GM12892 (cell line): ENCODE measurements around the gene WIPF2.
A peak's percentile ranks its signal among the peaks of the same experiment; 100 is the strongest.

ENCODE experiments used
- DNase-seq: peaks from one replicate; pipeline ENCODE4 v3.0.0; 2011; ENCODE audit not compliant: insufficient read length
- FAIRE-seq: peaks from 2 replicates; lab custom pipeline; 2011; peaks lifted over from hg19 to GRCh38; lab: Jason Lieb, UNC
- POLR2A ChIP-seq: IDR thresholded peaks from 2 replicates; pipeline ENCODE4 v1.6.1; 2011; ENCODE audit warnings: low read depth, low read length, control low read depth
- POLR2AphosphoS5 ChIP-seq: IDR thresholded peaks from 2 replicates; pipeline ENCODE4 v1.6.1; 2011; ENCODE audit warnings: low read depth, low read length, control low read depth
- TAF1 ChIP-seq: IDR thresholded peaks from 2 replicates; pipeline ENCODE4 v1.6.1; 2011; ENCODE audit warnings: low read depth, mild to moderate bottlenecking, control low read depth, low read length, borderline replicate concordance

The WIPF2 gene

DNA sequence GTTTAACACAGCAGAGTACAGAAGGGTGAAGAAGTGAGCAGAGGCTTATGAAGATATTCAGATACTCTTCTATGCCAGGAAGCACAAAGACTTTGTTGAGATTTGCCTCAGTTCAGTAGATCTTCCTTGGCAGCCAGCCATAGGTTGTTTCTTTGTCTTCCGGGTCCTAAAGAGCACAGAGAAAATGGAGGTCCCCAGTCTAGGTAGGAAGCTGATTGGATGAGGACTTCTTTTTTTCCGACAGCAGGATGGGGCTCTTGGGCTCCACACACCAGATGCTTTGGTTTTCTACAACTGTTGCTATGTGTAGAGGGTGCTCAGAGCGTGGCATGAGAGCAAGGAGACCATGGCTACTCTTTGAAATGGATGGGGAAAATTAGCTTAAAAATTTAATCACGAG lies 60.3 kb downstream of the WIPF2 start:
- DNase-seq = no peak
- FAIRE-seq = no peak
- no peak for TF ChIP-seq TAF1
- no peak for TF ChIP-seq POLR2A
- TF ChIP-seq POLR2AphosphoS5 = no peak

DNA sequence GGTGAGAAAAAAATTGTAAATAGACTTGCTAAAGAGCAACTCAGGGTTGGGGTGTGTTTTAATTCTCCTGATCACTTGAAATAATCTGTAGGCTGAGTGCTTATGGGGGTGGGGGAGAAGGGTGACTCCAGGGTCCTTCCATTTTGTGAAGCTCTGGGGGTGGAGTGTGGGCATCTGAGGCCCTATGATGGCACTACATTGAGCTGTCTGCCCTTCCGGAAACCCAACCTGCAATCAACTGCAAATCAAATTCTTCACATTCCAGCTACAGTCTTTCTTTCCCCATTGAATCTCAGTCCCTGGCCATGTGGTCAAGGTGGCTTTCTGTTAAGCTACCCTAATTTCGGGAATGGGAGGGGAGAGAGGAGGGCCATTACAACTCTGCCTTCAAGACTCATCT lies 62.6 kb downstream of the WIPF2 start:
- FAIRE-seq (no peak), DNase-seq (no peak)
- TF ChIP-seq TAF1 (no peak), POLR2AphosphoS5 (no peak), POLR2A (no peak)

DNA sequence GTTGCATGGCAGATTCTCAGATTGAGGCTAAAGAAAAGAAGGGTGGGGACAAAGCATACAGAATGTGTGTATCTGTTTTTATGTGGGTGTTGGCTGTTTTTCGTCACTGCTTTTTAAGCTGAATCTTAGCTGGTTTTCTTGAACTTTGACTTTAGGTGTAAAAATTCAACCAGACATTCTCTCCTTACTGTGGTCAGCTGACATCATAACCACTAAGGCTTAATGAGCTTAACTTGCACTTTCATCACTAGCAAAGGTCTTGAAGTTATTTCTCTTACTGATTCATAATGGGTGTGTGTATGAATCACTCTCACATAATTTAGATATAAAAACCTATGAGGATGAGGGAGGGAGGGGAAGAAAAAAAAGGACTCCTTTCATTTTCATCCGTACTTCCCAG lies 64.6 kb downstream of the WIPF2 start:
- FAIRE-seq = no peak
- TF ChIP-seq TAF1 (no peak), POLR2AphosphoS5 (no peak), POLR2A (no peak)
- DNase-seq = no peak

DNA sequence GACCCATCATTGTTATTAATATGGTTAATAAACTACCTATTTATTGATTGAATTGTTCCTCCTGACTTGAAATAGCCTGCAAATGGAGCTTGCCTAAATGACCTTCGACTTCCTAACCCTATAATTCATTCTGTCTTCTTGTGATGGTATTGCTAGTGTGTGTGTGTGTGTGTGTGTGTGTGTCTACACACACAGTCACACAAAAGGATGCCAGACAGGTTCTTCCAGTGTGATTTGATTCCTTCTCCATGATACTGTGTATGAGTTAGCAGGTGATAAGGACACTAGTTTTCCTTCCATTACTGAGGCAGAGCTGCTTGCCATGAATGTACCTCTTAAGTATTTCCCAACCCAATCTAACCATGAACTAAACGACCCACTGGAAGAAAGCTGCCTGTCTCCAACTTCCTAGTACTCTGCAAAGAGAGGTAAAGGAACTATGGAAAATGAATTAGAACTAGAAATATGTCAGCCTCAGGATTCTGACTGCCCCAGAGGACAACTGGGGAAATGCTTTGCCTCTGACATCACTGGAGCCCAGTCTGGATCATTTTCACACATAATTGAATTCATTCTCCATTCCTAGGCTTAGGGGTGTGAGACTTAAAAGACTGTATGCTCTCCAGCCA lies 65.1 kb downstream of the WIPF2 start:
- FAIRE-seq = no peak
- no peak for DNase-seq
- TF ChIP-seq POLR2AphosphoS5 (no peak), TAF1 (no peak), POLR2A (no peak)

DNA sequence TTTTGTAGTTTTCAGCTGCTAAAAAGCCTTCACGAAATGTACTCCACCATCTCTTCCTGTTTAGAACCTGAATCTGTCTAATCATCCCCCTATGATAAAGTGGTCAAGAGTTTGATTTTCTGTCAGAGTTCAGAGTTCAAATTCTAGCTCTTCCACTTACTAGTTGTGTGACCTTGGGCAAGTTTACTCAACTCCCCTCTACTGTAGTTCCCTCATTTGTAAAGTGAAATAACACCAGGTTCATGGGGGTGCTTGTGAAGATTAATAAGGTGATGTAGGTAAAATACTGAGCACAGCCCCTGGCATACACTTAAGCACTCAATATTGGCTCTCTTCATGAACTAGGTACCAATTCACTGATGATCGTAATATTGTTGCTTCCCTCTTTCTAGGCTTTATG lies 67.4 kb downstream of the WIPF2 start:
- FAIRE-seq (no peak), DNase-seq (no peak)
- TF ChIP-seq POLR2AphosphoS5 (no peak), TAF1 (no peak), POLR2A (no peak)

DNA sequence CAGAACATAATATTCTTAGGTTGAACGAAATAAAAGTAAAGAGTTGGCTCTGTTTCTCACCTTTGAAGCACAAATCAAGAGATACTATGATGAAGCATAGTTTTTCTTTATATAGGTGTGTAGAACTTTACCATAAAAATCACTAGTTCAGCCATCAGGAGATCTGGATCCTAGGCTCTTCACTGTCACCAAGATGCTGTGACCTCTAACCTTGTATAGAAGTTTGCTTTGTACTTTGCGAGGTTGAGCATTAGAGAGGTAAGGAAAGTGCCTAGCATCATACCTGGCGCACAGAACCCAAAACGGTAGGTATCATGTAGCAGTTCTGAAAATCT lies 68.0 kb downstream of the WIPF2 start:
- FAIRE-seq = no peak
- no peak for TF ChIP-seq POLR2A
- TF ChIP-seq TAF1 = no peak
- TF ChIP-seq POLR2AphosphoS5 = no peak
- DNase-seq = no peak

DNA sequence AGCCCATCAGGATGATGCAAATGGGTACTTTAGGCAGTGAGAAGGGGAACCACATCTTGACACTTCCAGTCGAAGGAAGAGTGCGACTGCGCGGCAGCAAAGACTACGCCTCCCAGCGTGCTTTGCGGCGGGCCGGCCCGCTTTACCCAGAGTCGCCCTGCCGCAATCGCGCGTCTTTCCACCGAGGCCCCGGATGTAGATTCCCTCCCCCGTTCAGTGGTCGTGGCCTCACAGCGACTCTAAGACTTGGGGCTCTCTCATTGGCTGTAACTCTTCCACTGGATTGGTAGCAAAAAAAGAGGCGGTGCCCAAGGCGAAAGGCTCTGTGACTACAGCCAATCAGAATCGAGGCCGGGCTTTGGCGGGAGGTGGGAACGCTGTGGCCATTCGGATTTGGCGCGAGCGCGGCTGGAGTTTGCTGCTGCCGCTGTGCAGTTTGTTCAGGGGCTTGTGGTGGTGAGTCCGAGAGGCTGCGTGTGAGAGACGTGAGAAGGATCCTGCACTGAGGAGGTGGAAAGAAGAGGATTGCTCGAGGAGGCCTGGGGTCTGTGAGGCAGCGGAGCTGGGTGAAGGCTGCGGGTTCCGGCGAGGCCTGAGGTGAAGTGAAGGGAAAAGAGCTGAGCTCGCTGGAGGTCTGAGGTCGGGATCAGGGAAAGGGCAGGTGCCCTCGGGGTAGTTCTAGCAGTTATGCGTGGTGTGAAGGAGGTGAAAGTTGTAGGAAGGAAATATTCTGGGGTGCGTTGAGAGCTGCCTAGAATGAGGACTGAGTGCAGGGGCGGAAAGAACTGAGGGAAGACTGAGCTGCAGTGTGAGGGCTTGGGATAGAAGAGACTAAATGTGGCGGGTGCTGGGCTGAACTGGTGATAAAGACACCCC lies 68.6 kb downstream of the WIPF2 start, which contains the start of gene CDC6:
Gene CDC6 (plus strand): TSS at position 386 of the 876 bp plus-strand sequence. CDS start 1,542 bp downstream, outside the sequence.
- peak; percentile 87 for DNase-seq
- peak; percentile 88 for FAIRE-seq

DNA sequence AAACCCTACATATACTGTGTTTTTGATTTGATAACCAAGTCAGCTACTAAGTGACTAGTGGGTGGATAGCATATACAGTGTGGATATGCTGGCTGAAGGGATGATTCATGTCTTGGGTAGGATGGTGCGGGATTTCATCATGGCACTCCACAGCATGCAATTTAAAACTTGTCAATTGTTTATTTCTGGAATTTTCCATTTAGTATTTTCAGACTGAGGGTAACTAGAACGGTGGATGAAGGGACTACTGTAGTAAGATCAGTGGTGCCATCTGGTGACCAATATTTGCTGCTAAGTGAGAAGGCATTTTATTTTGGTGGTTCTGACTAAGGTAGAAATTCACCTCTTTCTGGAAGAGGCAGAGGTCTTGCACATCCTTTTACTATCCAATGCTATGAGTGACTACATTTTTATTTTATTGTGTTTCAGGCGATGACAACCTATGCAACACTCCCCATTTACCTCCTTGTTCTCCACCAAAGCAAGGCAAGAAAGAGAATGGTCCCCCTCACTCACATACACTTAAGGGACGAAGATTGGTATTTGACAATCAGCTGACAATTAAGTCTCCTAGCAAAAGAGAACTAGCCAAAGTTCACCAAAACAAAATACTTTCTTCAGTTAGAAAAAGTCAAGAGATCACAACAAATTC lies 71.7 kb downstream of the WIPF2 start:
- FAIRE-seq (no peak), DNase-seq (no peak)
- TF ChIP-seq TAF1 (no peak), POLR2AphosphoS5 (no peak), POLR2A (no peak)

More for the DNA sequence above, 68.6 kb downstream of the WIPF2 start, which contains the start of gene CDC6:
- TF ChIP-seq TAF1 (peak; percentile 85; the same call in 1 of the 2 replicates), POLR2A (peak; percentile 86; the same call in 1 of the 2 replicates), POLR2AphosphoS5 (peak; percentile 88)

DNA sequence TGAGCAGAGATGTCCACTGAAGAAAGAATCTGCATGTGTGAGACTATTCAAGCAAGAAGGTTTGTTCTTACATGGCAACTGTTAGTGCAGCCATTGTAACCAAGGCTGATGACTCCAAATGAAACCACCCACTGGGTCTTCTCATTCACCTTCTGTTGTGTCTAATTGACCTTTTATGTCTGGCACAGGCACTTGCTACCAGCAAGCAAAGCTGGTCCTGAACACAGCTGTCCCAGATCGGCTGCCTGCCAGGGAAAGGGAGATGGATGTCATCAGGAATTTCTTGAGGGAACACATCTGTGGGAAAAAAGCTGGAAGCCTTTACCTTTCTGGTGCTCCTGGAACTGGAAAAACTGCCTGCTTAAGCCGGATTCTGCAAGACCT lies 72.2 kb downstream of the WIPF2 start:
- DNase-seq (no peak), FAIRE-seq (no peak)
- TF ChIP-seq POLR2AphosphoS5 = no peak
- TF ChIP-seq TAF1 = no peak
- no peak for TF ChIP-seq POLR2A

DNA sequence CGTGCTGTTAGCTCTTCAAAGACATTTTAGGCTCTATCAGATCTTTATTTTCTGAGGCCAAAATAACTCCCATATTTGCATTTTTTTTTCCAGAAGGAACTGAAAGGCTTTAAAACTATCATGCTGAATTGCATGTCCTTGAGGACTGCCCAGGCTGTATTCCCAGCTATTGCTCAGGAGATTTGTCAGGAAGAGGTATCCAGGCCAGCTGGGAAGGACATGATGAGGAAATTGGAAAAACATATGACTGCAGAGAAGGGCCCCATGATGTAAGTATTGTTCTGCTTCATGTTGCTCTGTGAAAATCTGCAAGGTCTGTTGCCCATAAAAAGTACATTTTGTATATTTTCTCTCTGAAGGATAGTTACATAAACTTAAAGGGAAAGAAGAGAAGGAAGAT lies 74.3 kb downstream of the WIPF2 start:
- TF ChIP-seq POLR2AphosphoS5 (no peak), TAF1 (no peak), POLR2A (no peak)
- no peak for DNase-seq

DNA sequence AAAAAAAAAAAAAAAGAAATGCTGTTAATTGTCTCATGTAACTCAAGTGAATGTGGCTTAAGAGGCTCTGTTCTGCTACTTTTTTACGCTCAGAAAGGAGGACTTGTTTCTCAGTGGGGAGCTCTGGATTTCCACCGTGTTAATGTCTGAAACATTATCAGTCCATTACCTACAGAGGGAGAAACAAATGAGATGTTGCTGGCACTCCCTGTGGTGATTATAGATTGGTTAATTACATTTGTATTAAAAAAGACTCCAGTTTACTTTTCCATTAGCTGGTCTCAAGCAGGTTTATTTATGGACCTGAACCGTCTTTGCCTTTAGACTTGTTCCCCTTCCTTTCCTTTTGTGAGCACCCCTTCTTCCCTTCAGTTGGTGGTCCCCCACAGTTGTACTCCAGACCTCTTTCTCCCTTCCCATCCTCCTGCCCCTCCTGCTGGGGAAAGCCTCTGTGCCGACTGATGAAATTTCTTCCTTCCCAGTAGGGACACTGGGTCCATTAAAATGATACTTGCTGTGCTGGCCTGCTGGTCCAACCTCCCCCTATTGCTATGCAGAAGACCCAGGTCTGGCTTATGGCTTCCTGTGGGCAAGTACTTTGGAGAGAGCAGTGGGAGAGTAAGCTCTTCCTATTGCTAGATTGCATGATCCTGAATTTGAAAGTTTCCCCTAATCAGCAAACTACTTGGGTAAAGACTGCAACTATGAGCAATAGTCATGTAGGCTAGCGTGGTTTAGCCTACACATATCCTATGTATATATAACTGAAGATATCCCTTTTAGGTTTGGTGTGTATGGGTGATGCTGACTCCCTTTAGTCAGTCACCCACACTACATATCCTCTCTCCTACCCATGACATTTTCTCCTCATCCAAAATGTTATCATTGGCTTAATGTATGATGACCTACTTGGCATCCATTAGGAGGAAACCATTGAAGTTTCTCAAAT lies 76.7 kb downstream of the WIPF2 start:
- no peak for FAIRE-seq
- DNase-seq = no peak
- TF ChIP-seq POLR2A (no peak), POLR2AphosphoS5 (no peak), TAF1 (no peak)

More for the DNA sequence above, 74.3 kb downstream of the WIPF2 start:
- no peak for FAIRE-seq
